ENCODE results near the gene ZKSCAN4.

DNA sequence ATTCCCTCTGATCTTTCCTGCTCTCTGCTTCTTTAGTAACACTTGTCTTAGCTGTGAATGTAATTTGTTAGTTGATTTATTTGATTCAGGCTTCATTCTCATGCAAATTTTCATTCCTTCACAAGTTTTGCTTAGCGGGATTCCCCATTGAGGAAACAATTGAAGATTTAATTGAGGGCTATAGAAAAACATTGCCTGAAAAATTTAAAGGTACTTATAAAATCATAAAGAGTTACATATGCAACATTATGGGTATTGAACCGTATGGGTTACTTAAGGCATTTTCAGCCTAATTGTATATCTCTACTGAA, 38.9 kb downstream of the ZKSCAN4 start:
- TF ChIP-seq, protein P1, sequence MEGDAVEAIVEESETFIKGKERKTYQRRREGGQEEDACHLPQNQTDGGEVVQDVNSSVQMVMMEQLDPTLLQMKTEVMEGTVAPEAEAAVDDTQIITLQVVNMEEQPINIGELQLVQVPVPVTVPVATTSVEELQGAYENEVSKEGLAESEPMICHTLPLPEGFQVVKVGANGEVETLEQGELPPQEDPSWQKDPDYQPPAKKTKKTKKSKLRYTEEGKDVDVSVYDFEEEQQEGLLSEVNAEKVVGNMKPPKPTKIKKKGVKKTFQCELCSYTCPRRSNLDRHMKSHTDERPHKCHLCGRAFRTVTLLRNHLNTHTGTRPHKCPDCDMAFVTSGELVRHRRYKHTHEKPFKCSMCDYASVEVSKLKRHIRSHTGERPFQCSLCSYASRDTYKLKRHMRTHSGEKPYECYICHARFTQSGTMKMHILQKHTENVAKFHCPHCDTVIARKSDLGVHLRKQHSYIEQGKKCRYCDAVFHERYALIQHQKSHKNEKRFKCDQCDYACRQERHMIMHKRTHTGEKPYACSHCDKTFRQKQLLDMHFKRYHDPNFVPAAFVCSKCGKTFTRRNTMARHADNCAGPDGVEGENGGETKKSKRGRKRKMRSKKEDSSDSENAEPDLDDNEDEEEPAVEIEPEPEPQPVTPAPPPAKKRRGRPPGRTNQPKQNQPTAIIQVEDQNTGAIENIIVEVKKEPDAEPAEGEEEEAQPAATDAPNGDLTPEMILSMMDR (IDR thresholded peaks at IDR 0.05; ENCODE audit: low read depth, low read length): no peak
- TF ChIP-seq POLR2A (IDR thresholded peaks at IDR 0.05; ENCODE audit: extremely low read depth, insufficient read length): no peak

All from NB4 (cell line).